ENCODE results near the gene CELSR3. TPM values are rescaled to one million over a fixed set of nuclear protein-coding genes. Genes with fewer than 3 reads are reported as not detected.
A peak's percentile ranks its signal among the peaks of the same experiment; 100 is the strongest.

The CELSR3 gene
- total and polyA plus RNA-seq, 9 donors, result 0.23 to 3.4 (median 0.69) TPM

DNA sequence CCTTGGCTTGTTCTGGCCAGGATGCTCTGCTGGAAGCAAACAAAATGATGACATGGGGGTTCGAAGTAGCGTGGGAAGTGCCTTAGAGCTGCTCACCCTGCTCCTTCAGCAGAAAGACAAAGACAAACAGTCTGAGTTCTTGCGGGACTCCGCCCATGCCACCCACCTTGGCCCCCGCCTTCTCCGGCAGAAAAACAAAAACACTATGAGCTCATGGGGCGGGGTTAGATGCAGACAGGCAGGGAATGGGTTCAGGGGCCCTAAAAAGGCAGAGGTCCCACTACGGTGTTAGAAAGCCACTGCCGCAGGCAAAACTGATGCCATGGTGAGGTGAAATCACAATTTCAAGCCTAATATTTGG lies 32.7 kb upstream of the CELSR3 start:
- peak; percentile 77 to 92 (median 86) for DNase-seq
- WGBS, 3 donors, result 10 to 11% (median 10%) methylated on average over 9 of the region's 9 CpGs
- no peaks in the 10 kb centered on the region for H3K36me3 ChIP-seq
- H3K27ac ChIP-seq, result peak overlapping the region; percentile 83 to 89
- intact Hi-C loops (cut with DNase I), result no loop called here
- H3K9me3 ChIP-seq, result no peaks in the 10 kb centered on the region
- peaks cover 9% of the 10 kb centered on the region for H3K4me1 ChIP-seq (ENCODE audit: insufficient read depth)
- H3K4me3 ChIP-seq, result peak overlapping the region; percentile 59
- H3K27me3 ChIP-seq, result no peaks in the 10 kb centered on the region
- TF ChIP-seq, protein P1, sequence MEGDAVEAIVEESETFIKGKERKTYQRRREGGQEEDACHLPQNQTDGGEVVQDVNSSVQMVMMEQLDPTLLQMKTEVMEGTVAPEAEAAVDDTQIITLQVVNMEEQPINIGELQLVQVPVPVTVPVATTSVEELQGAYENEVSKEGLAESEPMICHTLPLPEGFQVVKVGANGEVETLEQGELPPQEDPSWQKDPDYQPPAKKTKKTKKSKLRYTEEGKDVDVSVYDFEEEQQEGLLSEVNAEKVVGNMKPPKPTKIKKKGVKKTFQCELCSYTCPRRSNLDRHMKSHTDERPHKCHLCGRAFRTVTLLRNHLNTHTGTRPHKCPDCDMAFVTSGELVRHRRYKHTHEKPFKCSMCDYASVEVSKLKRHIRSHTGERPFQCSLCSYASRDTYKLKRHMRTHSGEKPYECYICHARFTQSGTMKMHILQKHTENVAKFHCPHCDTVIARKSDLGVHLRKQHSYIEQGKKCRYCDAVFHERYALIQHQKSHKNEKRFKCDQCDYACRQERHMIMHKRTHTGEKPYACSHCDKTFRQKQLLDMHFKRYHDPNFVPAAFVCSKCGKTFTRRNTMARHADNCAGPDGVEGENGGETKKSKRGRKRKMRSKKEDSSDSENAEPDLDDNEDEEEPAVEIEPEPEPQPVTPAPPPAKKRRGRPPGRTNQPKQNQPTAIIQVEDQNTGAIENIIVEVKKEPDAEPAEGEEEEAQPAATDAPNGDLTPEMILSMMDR (IDR thresholded peaks at IDR 0.05), result no peak
- peak; percentile 63 for TF ChIP-seq POLR2A (IDR thresholded peaks at IDR 0.05)
- TF ChIP-seq EP300 (IDR thresholded peaks at IDR 0.05), result no peak

- Histone ChIP-seq H3K9me3 (no peaks in the 10 kb centered on the region), H3K4me3 (peak overlapping the region; percentile 59), H3K36me3 (no peaks in the 10 kb centered on the region), H3K4me1 (ENCODE audit: insufficient read depth) (peaks cover 9% of the 10 kb centered on the region), H3K27ac (peak overlapping the region; percentile 83 to 89), H3K27me3 (no peaks in the 10 kb centered on the region)
- DNase-seq, result peak; percentile 88 to 93 (median 92)
- 2 to 13% (median 5%) methylated on average over 23 of the region's 23 CpGs for WGBS, 3 donors
- peak; percentile 6 for TF ChIP-seq POLR2A (IDR thresholded peaks at IDR 0.05)
- TF ChIP-seq, protein P1 (IDR thresholded peaks at IDR 0.05), result no peak
- intact Hi-C loops (cut with DNase I), result no loop called here
These were observed 32.1 kb upstream of the CELSR3 start for GRCh38 chr3:48694610-48695392.

GRCh38 chr3:48693826-48694225 lies 31.1 kb upstream of the CELSR3 start:
- Histone ChIP-seq H3K4me1 (ENCODE audit: insufficient read depth) (peaks cover 9% of the 10 kb centered on the region), H3K4me3 (peak overlapping the region; percentile 59), H3K27me3 (no peaks in the 10 kb centered on the region), H3K27ac (peak overlapping the region; percentile 66 to 83), H3K36me3 (no peaks in the 10 kb centered on the region), H3K9me3 (no peaks in the 10 kb centered on the region)
- DNase-seq, result peak in 1 of 5 donors; percentile 38
- WGBS, 3 donors, result 52 to 64% (median 54%) methylated on average over 8 of the region's 8 CpGs
- intact Hi-C loops (cut with DNase I), result no loop called here
- TF ChIP-seq POLR2A (IDR thresholded peaks at IDR 0.05) (no peak), EP300 (IDR thresholded peaks at IDR 0.05) (no peak)
- TF ChIP-seq, protein P1 (IDR thresholded peaks at IDR 0.05), result no peak

GRCh38 chr3:48692551-48692950 lies 29.9 kb upstream of the CELSR3 start:
- peaks cover 9% of the 10 kb centered on the region for H3K4me1 ChIP-seq (ENCODE audit: insufficient read depth)
- H3K27me3 ChIP-seq, result no peaks in the 10 kb centered on the region
- TF ChIP-seq, protein P1 (IDR thresholded peaks at IDR 0.05), result no peak
- TF ChIP-seq EP300 (IDR thresholded peaks at IDR 0.05) (no peak), POLR2A (IDR thresholded peaks at IDR 0.05) (no peak)
- no peaks in the 10 kb centered on the region for H3K9me3 ChIP-seq
- no peak overlapping the region for H3K4me3 ChIP-seq
- intact Hi-C loops (cut with DNase I), result no loop called here
- peak overlapping the region in 1 of 2 donors; percentile 2 for H3K27ac ChIP-seq
- peak in 1 of 5 donors; percentile 7 for DNase-seq
- H3K36me3 ChIP-seq, result no peaks in the 10 kb centered on the region

Measured in ovary (tissue), 9 donors.